Retina (tissue), 1 donor: ENCODE results near the gene SIAH3.
"Not testable (repeated sequence)": the region's sequence is repeated elsewhere in the genome, so short reads cannot be mapped to it uniquely, and the experiment has no call there.

ENCODE experiments used
- DNase-seq: peaks from one replicate; pipeline ENCODE4 v3.0.0-alpha.2; 2016

The SIAH3 gene

DNA sequence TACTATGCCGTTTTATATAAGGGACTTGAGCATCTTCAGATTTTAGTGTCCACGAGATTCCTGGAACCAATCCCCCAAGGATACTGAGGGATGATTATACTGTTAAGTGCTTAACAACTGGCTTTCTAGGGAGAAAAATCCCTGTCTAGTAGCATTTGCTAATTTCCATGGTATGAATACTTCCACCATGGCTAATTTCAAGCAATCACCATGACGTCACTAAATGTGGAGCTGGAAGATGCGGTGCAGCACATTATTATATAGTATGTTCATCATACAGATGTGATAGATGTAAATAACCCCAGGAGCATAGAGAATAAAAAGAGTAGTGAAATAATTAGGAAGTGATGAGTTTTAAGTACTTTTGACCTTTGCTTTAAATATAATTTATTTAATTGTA, 72.7 kb downstream of the SIAH3 start:
- DNase-seq, result no peak

DNA sequence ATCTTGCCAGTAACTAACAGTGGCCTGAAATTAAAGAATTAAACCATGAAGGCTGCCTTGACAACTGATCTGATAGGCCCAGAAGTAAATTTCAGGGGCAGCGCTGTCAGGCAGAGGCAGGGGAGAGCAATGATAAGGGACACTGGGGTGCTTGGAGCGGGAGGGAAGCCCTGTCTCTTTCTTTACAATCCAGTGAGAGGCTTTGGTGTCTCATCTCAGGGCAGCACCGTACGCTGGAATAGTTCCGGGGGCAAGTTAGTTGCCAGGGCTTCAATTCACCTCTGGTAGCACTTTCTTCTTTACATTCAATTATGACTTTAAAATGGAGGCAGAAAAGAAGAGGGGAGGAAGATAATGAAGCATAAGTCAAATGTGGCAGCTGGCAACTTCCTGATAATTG, 74.8 kb downstream of the SIAH3 start:
- no peak for DNase-seq

DNA sequence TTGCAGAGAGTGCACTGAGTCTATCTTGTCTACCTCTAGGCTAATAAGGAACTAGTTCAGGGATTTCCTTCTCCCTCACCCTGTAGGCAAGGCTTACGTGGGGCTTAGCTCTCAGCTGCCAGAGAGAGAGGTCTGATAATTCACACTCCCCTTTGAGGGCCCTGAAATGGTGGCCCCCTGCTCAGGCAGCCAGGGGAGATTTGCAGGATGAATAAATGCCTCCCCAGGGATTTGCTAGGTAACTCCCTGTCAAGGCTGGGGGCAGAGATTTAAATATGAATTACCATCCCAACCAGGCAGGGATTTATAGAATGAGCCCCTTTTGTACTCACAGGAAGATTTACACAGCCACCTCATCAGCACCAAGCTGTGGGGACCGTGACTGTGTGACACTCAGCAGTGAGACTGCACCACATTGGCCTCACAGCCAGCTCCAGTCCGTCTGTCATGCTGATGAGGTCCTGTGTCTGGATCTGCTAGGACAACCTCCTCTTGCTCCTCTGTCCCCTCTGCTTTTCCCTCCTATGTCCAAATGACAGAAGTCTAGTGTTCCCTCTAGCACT, 76.1 kb downstream of the SIAH3 start:
- no peak for DNase-seq

DNA sequence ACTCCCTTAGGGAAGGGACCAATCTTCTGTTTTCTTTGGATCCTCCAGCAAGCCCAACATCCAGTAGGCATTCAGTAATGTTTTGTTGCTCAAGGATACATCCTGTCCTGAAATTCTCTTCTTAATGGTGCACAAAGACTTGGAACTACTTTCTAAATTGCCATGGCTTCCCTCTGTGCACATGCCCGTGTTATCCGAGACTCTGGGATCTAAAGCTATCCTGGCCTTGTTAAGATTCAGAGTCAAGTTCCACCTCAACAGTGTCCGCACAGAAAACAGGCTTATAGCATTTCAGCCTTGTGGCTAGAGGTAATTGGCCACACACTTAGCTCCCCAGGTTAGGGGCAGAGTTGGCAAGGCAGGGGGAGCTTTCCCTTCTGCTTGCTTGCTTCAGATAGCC, 77.6 kb downstream of the SIAH3 start:
- no peak for DNase-seq

DNA sequence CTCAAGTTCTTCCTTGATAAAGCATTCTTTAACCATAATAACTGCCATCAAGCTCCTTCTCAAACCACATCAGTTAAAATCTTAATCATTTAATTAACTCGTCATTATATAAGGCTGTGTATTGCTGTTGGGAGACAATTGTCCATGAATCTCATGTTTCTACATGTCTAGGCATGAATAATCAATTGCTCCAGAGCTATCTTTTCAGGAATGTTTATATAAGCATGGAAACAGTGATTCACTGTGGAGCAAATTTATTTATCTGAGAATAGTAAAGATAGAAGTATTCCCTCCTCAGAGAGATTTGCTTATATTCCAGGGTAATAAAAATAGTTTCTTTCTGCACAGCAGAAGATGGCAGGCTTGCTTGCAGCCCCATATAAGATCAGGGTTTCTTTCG, 78.3 kb downstream of the SIAH3 start:
- DNase-seq, result no peak

DNA sequence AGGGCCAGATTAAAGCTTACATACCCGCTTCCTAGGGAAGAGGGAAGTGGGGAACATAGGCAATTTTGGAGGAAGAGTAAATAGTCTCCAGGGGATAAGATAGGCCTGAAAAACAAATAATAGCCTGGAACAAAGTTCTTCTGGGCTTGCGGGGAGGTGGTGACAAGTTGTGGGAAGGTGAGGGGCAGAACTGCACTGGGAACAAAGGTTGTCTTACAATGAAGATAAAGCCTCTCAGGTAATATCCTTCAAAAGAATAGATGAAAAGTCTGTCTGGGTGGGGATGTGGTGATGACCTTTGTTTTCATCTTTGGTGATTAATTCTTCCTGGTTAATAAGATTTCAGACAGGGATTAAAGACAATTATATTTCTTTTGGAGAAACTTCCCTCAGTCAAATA, 80.7 kb downstream of the SIAH3 start:
- no peak for DNase-seq

DNA sequence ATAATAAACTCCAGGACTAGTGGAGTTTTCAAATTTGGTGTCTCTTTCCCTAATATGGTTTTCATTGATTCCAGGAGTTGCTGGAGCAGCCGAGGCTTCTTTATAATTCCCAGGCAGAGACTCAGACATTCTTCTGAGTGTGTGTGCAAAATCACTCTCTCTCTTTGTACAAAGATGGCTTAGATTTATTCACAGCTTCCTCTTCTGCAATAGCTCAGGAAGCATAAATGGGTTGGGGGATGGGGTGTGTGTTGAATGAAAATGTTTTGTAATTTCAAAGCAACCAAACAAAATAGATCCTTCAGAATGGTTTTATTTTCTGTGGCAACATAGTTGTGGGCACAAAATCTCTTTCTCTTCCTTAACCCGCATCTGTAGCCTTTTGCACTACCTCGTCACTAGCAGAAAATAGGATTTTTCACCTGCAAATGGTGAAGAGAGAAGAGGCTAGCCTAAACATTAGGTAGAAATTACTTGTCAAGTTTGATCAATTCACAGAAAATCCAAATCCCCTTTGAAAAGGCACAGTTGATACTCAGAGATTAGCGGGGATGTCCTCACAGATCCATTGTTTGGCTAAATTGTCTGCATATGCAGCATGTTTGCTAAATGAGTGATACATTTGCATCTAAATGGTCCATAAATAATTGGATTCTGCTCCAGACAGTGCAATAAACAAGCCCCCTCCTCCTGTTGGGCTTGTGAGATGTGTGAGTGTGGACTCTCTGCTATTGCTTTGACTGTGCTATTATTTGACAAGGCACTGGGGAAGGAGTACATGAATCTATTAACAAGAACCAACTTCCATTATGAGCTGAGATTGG, 82.7 kb downstream of the SIAH3 start:
- DNase-seq, result peak; percentile 52

DNA sequence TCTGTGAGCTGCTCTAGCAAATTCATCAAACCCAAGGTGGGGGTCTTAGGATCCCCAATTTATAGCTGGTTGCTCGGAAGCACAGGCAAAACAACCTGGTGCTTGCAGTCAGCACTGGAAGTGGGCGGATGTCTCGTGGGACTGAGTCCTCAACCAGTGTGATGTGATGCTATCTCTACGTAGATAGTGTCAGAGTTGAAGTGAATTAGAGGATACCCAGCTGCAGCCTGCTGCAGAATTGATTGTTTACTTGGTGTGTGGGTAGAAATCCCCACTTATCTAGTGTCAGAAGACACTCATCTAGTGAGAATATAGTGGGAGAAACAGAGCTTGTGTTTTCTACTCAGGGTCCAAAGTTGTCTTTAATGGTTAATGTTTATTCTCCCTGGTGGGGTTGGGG, 86.1 kb downstream of the SIAH3 start:
- DNase-seq, result no peak

DNA sequence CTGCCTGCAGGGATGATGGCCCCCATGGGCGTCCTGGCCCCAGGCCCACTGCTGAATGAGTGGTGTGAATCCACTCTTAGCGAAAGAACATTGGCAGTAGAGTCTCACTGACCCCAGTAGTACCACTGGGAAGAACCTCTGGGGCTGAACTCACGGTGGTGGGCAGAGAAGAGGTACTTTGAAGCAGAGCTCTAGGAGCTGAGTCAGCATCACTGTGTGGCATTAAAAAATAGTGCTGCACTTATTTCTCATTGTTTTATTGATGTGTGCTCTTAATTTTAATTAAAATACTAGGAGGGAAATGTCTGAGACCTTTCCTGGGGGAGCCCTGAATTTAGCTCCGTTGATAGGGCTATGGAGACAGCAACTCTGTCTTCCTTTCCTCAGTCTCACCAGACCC, 88.1 kb downstream of the SIAH3 start:
- DNase-seq, result no peak

DNA sequence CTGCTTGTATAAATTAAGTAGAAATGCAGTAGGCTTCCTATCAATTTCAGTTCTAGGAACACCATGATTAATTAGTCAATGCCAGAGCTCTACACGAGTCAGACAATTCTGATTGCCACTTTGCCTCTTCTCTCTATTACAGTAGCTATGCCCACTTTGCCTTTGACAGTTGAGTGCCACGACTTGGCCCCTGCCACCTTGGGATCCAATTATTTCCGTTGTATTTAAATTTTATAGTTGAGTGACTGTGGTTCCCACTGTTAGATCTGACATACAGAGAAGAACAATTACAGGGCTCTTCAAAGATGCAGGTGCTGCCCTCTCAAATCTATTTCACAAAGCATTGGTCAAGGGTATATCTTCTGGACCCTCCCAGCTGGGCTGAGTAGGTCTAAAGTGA, 94.0 kb downstream of the SIAH3 start:
- not testable (repeated sequence) for DNase-seq

DNA sequence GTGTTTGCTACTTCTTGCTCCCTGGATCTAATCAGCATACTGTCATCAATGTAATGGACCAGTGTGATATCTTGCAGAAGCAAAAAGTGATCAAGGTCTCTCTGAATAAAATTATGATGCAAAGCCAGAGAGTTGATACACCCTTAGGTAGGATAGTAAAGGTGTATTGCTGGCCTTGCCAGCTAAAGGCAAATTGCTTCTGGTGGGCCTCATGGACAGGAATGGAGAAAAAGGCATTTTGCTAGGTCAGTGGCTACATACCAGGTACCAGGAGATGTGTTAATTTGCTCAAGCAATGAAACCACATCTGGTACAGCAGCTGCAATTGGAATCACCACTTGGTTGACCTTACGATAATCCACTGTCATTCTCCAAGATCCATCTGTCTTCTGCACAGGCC, 95.1 kb downstream of the SIAH3 start:
- not testable (repeated sequence) for DNase-seq

DNA sequence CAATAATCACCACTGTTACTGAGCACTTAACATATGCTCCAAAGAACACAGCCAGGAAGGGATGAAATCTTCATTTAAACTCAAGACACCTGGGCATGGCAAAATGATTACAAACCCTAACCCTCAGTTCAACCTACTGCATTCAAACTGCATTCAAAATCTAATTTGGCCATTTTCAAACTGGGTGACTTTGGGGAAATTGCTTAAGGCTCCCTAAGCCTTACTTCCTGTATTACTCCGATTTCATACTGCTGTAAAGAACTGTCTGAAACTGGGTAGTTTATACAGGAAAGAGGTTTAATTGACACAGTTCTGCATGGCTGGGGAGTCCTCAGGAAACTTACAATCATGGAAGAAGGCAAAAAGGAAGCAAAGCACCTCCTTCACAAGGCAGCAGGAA, 99.0 kb downstream of the SIAH3 start:
- DNase-seq, result no peak

DNA sequence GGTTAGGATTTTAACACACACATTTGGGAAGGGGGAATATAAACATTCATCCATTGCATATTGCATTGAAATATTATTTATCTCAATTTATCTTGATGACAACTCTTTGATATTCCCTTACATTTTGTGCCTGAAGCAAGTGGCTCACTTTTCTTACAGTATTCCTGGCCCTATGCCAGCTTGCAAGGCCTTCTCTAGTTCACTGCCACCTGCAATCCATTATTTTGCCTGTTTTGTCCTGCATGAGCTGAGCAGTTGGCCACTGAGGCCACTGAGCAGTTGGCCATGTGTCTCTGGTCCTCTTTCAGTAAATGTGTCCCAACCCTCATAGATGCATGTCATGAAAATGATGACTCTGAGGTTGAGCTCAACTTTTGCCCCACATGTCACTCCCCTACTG, 99.7 kb downstream of the SIAH3 start:
- DNase-seq, result no peak

DNA sequence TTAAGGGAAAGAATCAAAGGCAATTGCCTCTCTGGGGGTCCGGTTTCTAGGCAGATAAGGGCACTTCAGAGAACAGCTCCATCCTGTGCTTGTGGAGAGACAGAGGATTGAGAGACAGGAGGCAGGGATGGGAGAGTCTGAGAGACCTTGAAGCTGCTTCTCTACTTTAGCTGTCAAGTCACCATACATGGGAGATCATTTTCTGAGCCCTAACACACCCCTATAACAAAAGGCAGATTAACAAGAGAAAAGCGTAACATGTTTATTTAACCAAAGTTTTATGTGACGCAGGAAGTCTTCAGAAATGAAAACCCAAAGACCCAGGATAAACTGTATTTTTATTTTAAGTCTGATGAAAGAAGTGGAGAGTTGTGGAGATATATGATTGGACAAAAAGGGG, 101.0 kb downstream of the SIAH3 start:
- no peak for DNase-seq

DNA sequence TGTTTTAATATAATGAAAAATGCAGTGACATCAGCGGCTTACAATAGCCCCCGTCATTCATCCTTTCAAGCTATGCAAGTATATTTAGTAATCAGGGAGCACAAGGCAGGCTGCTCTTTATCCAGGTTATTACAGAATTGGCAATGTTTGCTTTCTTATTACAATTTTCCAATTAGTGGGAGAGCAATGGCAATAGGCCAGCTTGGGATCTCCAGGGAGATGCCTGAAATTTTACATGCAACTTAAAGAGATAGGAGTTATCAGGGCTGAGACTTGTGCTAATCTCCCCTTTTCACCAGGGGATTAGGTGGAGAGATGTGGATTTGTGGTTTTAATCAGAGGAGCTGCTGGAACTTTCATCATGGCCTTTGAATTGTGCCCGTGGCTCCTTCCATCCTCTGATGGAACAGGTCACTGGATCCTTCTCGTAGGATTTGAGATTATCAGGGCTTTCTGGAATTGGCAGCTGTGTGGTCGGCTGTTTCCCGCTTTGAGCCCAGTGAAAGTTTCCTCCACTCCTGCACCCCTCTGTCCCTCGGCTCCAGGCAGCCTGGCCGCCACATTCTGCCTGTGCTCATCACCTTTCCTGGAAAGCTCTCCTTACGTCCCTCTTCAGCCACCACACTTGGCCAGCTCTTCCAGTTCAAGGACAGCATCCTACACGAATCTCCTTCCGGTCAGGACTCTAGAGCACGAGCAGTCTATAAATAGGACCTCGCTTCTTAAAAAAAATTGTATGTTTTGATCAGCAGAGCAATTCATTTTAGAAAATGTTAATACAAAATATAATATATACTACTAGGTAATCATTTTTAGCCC, 102.4 kb downstream of the SIAH3 start:
- DNase-seq, result peak; percentile 10

DNA sequence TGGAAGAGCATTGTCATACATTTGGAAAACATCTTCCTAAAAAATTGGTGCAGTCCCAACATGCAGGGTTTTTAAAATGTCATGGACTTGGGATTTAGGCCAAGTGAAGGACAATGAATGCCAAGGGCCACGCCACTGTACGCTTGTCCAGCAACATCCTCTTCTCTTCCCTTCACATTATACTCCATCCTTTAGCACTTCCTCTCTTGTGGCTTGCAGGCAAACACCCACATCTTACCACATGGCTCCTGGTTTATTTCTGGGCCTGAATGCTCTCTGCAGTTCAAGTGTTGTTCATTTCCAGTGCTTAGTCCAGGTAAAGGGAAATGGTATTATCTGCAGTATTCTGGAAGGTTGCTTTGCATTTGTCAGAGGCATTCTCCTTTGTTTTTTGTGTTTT, 104.5 kb downstream of the SIAH3 start:
- no peak for DNase-seq

DNA sequence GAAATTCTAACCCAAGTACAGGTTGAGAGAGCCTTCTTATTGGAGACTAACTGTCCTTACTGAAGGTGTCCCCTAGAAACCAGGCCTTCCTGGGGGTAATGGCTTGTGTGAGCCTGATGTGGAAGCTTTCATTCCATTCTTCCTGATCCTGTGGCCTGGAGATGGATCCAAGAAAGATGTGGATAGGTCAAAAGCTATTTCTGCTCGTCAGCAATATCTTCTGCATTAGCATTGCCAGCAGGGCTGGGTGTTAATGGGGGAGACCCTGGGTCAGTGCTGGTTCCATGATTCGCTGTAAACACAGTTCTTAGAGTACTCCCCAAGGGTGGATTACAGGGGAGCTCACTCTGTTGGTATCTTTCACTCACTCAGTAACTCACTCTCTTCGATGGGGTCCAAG, 106.6 kb downstream of the SIAH3 start:
- no peak for DNase-seq

DNA sequence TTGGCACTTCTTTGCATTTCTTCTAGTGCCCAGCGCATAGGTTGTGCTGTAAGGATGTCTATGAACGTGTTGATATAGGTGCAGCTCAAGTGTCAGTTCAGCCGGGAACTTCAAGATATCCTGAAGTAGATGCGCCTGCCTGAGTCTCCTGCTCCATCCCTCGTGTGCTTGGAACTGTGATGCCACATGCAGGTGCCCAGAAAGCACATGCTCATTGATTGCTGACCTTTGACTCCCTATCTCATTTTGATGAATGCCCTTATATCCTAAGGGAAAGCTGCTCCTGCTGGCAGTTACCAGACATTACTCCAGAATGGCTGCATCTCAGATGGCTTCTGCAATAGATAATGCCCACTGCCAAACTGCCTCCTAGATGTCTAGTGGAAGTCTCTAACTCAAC, 108.6 kb downstream of the SIAH3 start:
- DNase-seq, result no peak

DNA sequence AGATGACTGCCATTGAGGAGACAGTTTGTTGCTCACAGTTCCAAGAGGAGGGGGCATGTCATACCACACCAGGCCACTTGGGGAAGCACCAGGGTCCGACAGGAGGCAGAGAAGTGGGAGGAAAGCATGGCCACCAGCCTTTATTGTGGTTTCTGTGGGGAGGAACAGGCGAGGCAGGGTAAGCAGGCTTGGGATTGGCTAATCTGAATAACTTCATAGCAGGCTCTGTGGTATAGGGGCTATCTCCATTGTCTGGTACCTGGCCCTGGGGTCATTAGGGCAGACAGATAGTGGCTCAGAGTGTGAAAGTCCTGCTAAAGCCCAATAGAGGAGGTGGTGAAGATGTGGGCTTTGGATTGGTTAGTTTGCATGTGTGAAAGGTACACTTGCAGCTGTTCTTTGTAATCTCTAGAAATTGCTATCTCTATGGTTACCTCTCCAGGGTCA, 114.0 kb downstream of the SIAH3 start:
- DNase-seq, result no peak

DNA sequence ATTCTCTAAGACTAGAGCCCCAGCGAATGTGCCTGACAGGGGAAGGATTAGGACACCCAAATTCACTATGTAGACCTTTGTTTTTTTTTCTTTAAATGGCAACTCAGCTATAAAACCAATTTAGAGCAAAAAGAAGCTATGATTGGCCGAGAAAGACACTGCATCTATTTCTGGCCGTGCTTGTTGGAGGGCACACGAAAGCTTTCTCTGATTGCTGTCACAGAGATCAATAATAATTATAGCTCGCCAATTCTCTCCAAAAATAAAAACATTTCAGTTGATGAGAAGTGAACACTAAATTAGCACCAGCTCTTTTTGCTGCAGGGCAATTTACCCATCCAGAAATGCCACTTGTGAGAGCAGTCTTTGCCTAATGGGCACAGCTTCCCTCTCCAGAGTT, 118.2 kb downstream of the SIAH3 start:
- no peak for DNase-seq

DNA sequence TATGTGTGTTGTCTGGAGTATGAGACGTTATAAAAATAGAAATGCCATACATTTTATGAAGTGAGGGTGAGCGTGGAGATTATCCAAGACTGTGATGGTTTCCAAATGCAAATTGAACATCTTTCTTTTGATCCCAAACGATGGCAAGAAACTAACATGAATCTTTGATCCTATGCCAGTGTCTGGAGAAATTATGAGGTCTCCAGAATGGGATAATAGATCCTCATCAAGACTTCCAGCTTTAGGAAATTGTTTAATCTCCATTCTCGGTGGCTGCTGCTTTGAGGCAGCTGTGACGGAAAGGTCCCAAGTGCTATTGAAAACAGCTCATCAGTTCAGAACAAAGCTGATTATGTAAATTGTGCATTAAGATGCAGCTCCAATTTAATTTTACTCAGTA, 118.6 kb downstream of the SIAH3 start:
- no peak for DNase-seq

DNA sequence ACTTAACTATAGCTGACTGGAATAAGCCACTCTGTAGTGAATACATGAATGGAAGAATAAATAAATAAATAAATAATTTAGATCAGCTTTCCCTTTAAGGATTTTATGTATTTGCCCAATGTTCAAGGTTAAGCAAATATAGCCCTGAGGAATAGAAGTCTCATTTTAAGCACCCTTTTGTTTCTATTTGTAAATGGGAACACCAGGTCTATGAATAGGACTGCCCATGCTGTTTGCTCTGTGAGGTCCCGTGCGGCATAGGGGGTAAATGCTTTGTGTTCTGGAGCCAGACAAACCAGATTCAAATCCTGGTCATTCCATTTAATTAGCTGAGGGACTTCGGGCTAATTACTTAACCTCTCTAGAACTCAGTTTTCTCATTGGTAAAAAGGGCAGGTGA, 120.1 kb downstream of the SIAH3 start:
- DNase-seq, result no peak

DNA sequence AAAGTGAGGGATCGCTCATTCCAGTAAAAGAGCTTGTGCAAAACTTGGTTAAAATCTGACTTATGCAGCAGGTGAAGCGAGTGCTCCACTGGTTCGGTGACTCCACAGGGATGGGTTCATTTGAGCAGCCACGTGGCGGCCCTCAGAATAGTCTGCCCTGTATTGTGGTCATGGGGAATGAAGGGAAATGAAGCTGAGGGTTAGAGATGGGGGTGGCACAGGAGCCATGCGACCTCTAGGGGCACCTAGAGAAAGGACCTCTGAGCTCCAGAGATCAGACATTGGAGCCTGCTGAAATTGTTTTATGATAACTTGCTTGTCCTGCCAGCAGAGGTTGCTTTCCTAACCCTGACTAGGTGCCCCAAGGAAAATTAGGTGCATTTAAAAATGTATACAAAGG, 122.8 kb downstream of the SIAH3 start:
- DNase-seq, result no peak
